ENCODE measurements around the gene KCTD5. TPM values are rescaled to one million over a fixed set of nuclear protein-coding genes. Genes with fewer than 3 reads are reported as not detected.

Gene KCTD5
- total and polyA plus RNA-seq, 9 of the 15 experiments (the other 6 are each of a cell fraction or from before 2014, with no cell fraction given): 0.73 to 58.3 (median 32.3) TPM

DNA sequence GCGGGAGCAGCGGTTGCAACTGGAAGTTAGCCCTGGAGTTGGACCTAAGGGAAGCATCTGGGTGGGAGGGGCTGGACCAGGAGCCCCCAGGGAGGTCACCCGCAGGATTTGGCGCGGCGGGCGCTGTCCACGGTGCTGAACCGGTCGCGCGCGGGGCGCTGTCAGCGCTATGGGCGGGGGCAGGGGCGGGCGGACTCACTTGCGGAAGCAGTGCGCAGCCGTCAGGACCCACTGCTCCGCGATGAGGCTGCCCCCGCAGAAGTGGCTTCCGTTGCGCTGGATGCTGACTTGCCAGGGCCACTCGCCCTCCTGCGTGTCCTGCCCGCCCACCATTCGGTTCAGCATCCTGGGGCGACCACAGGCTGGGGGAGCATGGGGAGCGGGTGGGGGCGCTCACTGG, 33.2 kb downstream of the KCTD5 start (continued):
- TF ChIP-seq, protein P1, sequence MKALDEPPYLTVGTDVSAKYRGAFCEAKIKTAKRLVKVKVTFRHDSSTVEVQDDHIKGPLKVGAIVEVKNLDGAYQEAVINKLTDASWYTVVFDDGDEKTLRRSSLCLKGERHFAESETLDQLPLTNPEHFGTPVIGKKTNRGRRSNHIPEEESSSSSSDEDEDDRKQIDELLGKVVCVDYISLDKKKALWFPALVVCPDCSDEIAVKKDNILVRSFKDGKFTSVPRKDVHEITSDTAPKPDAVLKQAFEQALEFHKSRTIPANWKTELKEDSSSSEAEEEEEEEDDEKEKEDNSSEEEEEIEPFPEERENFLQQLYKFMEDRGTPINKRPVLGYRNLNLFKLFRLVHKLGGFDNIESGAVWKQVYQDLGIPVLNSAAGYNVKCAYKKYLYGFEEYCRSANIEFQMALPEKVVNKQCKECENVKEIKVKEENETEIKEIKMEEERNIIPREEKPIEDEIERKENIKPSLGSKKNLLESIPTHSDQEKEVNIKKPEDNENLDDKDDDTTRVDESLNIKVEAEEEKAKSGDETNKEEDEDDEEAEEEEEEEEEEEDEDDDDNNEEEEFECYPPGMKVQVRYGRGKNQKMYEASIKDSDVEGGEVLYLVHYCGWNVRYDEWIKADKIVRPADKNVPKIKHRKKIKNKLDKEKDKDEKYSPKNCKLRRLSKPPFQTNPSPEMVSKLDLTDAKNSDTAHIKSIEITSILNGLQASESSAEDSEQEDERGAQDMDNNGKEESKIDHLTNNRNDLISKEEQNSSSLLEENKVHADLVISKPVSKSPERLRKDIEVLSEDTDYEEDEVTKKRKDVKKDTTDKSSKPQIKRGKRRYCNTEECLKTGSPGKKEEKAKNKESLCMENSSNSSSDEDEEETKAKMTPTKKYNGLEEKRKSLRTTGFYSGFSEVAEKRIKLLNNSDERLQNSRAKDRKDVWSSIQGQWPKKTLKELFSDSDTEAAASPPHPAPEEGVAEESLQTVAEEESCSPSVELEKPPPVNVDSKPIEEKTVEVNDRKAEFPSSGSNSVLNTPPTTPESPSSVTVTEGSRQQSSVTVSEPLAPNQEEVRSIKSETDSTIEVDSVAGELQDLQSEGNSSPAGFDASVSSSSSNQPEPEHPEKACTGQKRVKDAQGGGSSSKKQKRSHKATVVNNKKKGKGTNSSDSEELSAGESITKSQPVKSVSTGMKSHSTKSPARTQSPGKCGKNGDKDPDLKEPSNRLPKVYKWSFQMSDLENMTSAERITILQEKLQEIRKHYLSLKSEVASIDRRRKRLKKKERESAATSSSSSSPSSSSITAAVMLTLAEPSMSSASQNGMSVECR (CRISPR knock-in tag; IDR thresholded peaks at IDR 0.05): peak; percentile 91
- TF ChIP-seq PCBP2 (IDR thresholded peaks at IDR 0.05; ENCODE audit: low read depth, low read length, poor library complexity, severe bottlenecking) (no peak), COPS2 (conservative IDR thresholded peaks at IDR 0.05) (no peak), SREBF1 (IDR thresholded peaks at IDR 0.05; ENCODE audit: borderline replicate concordance, low read depth, low read length) (no peak), CREM (IDR thresholded peaks at IDR 0.05; ENCODE audit: low read depth) (peak; percentile 87), ZNF174 (CRISPR knock-in tag; IDR thresholded peaks at IDR 0.05) (no peak), ZNF354B (CRISPR knock-in tag; IDR thresholded peaks at IDR 0.05) (no peak), NFATC3 (IDR thresholded peaks at IDR 0.05) (no peak), ZFP36 (IDR thresholded peaks at IDR 0.05; ENCODE audit: low read depth, low read length, partially characterized antibody) (no peak), SMAD3 (CRISPR knock-in tag; conservative IDR thresholded peaks at IDR 0.05) (no peak), HDAC1 (IDR thresholded peaks at IDR 0.05) (peak in 1 of 2 experiments; percentile 75; a peak in 1 of 4 replicates), ATF4 (CRISPR knock-in tag; IDR thresholded peaks at IDR 0.05) (no peak), ZNF644 (tag; IDR thresholded peaks at IDR 0.05; ENCODE audit: low read depth) (0 out of 2 replicates have a peak, but pooled peaks have one; percentile 26), FOXK1 (CRISPR knock-in tag; IDR thresholded peaks at IDR 0.05; ENCODE audit: borderline replicate concordance) (0 out of 2 replicates have a peak, but pooled peaks have one; percentile 62), ZNF830 (CRISPR knock-in tag; IDR thresholded peaks at IDR 0.05) (no peak), ZEB2 (IDR thresholded peaks at IDR 0.05) (no peak), DLX4 (CRISPR knock-in tag; IDR thresholded peaks at IDR 0.05) (no peak)
- TF ChIP-seq, protein P2, sequence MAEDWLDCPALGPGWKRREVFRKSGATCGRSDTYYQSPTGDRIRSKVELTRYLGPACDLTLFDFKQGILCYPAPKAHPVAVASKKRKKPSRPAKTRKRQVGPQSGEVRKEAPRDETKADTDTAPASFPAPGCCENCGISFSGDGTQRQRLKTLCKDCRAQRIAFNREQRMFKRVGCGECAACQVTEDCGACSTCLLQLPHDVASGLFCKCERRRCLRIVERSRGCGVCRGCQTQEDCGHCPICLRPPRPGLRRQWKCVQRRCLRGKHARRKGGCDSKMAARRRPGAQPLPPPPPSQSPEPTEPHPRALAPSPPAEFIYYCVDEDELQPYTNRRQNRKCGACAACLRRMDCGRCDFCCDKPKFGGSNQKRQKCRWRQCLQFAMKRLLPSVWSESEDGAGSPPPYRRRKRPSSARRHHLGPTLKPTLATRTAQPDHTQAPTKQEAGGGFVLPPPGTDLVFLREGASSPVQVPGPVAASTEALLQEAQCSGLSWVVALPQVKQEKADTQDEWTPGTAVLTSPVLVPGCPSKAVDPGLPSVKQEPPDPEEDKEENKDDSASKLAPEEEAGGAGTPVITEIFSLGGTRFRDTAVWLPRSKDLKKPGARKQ (CRISPR knock-in tag; IDR thresholded peaks at IDR 0.05): no peak
- TF ChIP-seq, protein P3, sequence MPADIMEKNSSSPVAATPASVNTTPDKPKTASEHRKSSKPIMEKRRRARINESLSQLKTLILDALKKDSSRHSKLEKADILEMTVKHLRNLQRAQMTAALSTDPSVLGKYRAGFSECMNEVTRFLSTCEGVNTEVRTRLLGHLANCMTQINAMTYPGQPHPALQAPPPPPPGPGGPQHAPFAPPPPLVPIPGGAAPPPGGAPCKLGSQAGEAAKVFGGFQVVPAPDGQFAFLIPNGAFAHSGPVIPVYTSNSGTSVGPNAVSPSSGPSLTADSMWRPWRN (IDR thresholded peaks at IDR 0.05; ENCODE audit: low read depth): no peak
